ENCODE data around the gene KANSL3. TPM values are rescaled to one million over a fixed set of nuclear protein-coding genes. Genes with fewer than 3 reads are reported as not detected.

KANSL3 gene
- total and polyA plus RNA-seq, 3 donors from 2014 or later: 78.7 to 108 (median 102) TPM

- H3K36me3 ChIP-seq (ENCODE audit: low read depth, missing control alignments): no peaks in the 10 kb centered on the region
- no peaks in the 10 kb centered on the region for H3K4me1 ChIP-seq
- intact Hi-C loops (cut with DNase I; ENCODE audit: low total_unique reads): no loop called here
- 84 to 87% methylated on average over 2 of the region's 2 CpGs for WGBS, 2 donors
- TF ChIP-seq POLR2A (IDR thresholded peaks at IDR 0.05): no peak
- TF ChIP-seq CTCF (IDR thresholded peaks at IDR 0.05): no peak
- no peak overlapping the region for H3K27ac ChIP-seq
- H3K9me3 ChIP-seq: no peaks in the 10 kb centered on the region
- no peaks in the 10 kb centered on the region for H3K27me3 ChIP-seq
- DNase-seq: no peak
- no peak overlapping the region for H3K4me3 ChIP-seq
Measured at GRCh38 chr2:96599941-96600340, 38.2 kb downstream of the KANSL3 start.

GRCh38 chr2:96596596-96596995 is 41.5 kb downstream of the KANSL3 start:
- no peaks in the 10 kb centered on the region for H3K4me1 ChIP-seq
- H3K27me3 ChIP-seq: no peaks in the 10 kb centered on the region
- intact Hi-C loops (cut with DNase I; ENCODE audit: low total_unique reads): no loop called here
- DNase-seq: no peak
- no peak overlapping the region for H3K4me3 ChIP-seq
- no peak for TF ChIP-seq POLR2A (IDR thresholded peaks at IDR 0.05)
- TF ChIP-seq CTCF (IDR thresholded peaks at IDR 0.05): no peak
- no peak overlapping the region for H3K27ac ChIP-seq
- no peaks in the 10 kb centered on the region for H3K36me3 ChIP-seq (ENCODE audit: low read depth, missing control alignments)
- no peaks in the 10 kb centered on the region for H3K9me3 ChIP-seq

- intact Hi-C loops (cut with DNase I; ENCODE audit: low total_unique reads): no loop called here
- 91 to 97% methylated on average over 5 of the region's 5 CpGs for WGBS, 2 donors
Measured at GRCh38 chr2:96594691-96595152, 43.4 kb downstream of the KANSL3 start.

GRCh38 chr2:96594282-96594681 is 43.8 kb downstream of the KANSL3 start:
- intact Hi-C loops (cut with DNase I; ENCODE audit: low total_unique reads): no loop called here
- Histone ChIP-seq H3K9me3 (no peaks in the 10 kb centered on the region), H3K4me3 (no peak overlapping the region), H3K27ac (no peak overlapping the region), H3K4me1 (no peaks in the 10 kb centered on the region), H3K27me3 (no peaks in the 10 kb centered on the region), H3K36me3 (ENCODE audit: low read depth, missing control alignments) (no peaks in the 10 kb centered on the region)
- TF ChIP-seq CTCF (IDR thresholded peaks at IDR 0.05) (no peak), POLR2A (IDR thresholded peaks at IDR 0.05) (no peak)
- DNase-seq: no peak
- WGBS, 2 donors: 90 to 93% methylated on average over 3 of the region's 3 CpGs

More at GRCh38 chr2:96594691-96595152, 43.4 kb downstream of the KANSL3 start:
- Histone ChIP-seq H3K4me3 (no peak overlapping the region), H3K36me3 (ENCODE audit: low read depth, missing control alignments) (no peaks in the 10 kb centered on the region), H3K27me3 (no peaks in the 10 kb centered on the region), H3K4me1 (no peaks in the 10 kb centered on the region), H3K9me3 (no peaks in the 10 kb centered on the region), H3K27ac (no peak overlapping the region)
- no peak for TF ChIP-seq POLR2A (IDR thresholded peaks at IDR 0.05)
- no peak for TF ChIP-seq CTCF (IDR thresholded peaks at IDR 0.05)
- DNase-seq: no peak

- Histone ChIP-seq H3K27me3 (no peaks in the 10 kb centered on the region), H3K9me3 (no peaks in the 10 kb centered on the region), H3K4me1 (no peaks in the 10 kb centered on the region), H3K4me3 (no peak overlapping the region), H3K36me3 (ENCODE audit: low read depth, missing control alignments) (no peaks in the 10 kb centered on the region), H3K27ac (no peak overlapping the region)
- DNase-seq: no peak
- 88 to 94% methylated on average over 3 of the region's 3 CpGs for WGBS, 2 donors
- TF ChIP-seq CTCF (IDR thresholded peaks at IDR 0.05) (no peak), POLR2A (IDR thresholded peaks at IDR 0.05) (no peak)
- intact Hi-C loops (cut with DNase I; ENCODE audit: low total_unique reads): no loop called here
Measured at GRCh38 chr2:96591494-96591893, 46.6 kb downstream of the KANSL3 start.

Data from testis (tissue), 3 donors.